ENCODE data around the gene SDC1. TPM values are rescaled to one million over a fixed set of nuclear protein-coding genes. Genes with fewer than 3 reads are reported as not detected.

SDC1 gene
- total RNA-seq, 2 experiments from 2014 or later = 0.10 TPM; not detected in 1

DNA sequence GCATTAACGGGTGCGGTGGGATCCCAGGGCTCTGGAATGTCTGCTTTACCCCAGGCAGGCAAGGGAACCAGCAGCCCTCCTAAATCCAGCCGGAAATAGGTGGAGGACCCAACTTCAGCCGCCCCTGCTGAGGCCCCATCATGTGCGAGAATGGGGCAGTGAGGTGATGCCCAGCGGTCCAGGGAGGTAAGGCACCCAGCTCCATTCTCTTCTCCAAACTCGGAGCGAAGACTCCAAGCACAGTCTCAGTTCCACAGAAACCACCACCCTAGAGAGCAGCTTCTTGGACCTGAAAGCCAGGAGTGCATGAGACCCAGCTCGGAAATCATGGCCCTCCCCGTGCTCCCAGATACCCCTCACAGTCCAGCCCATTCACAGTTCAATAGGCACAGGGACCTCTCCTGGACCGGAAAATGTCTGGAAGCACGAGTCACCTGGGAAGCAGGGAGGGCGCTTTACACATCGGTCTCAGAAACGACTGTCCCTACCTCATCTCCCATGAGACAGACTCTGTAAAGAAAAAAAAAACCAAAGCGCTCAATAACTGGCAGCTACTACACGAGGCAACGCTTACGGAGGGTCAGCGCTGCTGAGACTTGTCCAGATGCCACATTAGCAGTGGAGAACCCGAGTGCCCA is 2.0 kb downstream of the SDC1 start:
- intact Hi-C loops (cut with micrococcal nuclease; ENCODE audit: unreplicated experiment) = loop anchor here (10.0 kb wide), 1 partner anchor 88 kb away; no protein-coding TSS in a partner anchor
- Histone ChIP-seq H3K27ac (ENCODE audit: low read depth, low read length, poor library complexity, severe bottlenecking) (no peak overlapping the region), H3K4me1 (ENCODE audit: insufficient read depth, low read length, poor library complexity, severe bottlenecking) (peaks cover 6% of the 10 kb centered on the region)

GRCh38 chr2:20222014-20222768 is 2.7 kb downstream of the SDC1 start:
- BruUV-seq (replicated peaks) = no TSS peak
- POLR2A ChIA-PET = no interaction called here

More for the DNA sequence above, 2.0 kb downstream of the SDC1 start:
- no TSS peak for BruUV-seq (replicated peaks)
- TF ChIP-seq EZH2phosphoT487 (IDR thresholded peaks at IDR 0.05; ENCODE audit: borderline replicate concordance, low read depth, low read length) (no peak), CTCF (conservative IDR thresholded peaks at IDR 0.05; ENCODE audit: low read length) (no peak)
- no peak overlapping the region for H3K4me2 ChIP-seq (ENCODE audit: low read length)
- no peaks in the 10 kb centered on the region for H3K9me3 ChIP-seq (ENCODE audit: low read length)
- no peaks in the 10 kb centered on the region for H4K20me1 ChIP-seq (ENCODE audit: insufficient read depth, low read length)
- H2AFZ ChIP-seq (ENCODE audit: low read length) = no peak overlapping the region
- CTCF ChIA-PET (ENCODE audit: unreplicated experiment) = no interaction called here
- H3K79me2 ChIP-seq (ENCODE audit: insufficient read depth, low read depth, low read length) = no peaks in the 10 kb centered on the region
- no peaks in the 10 kb centered on the region for H3K9me2 ChIP-seq (ENCODE audit: insufficient read depth, low read length)
- H3K36me3 ChIP-seq (ENCODE audit: insufficient read depth, low read length) = no peaks in the 10 kb centered on the region
- DNase-seq (ENCODE audit: low spot score) = no peak
- POLR2A ChIA-PET = no interaction called here
- H3K4me3 ChIP-seq (ENCODE audit: low read depth, low read length, poor library complexity, severe bottlenecking) = no peak overlapping the region

More at GRCh38 chr2:20222014-20222768, 2.7 kb downstream of the SDC1 start:
- Histone ChIP-seq H3K27ac (ENCODE audit: low read depth, low read length, poor library complexity, severe bottlenecking) (no peak overlapping the region), H3K36me3 (ENCODE audit: insufficient read depth, low read length) (no peaks in the 10 kb centered on the region), H3K9me3 (ENCODE audit: low read length) (no peaks in the 10 kb centered on the region), H3K9me2 (ENCODE audit: insufficient read depth, low read length) (no peaks in the 10 kb centered on the region), H4K20me1 (ENCODE audit: insufficient read depth, low read length) (no peaks in the 10 kb centered on the region), H3K4me2 (ENCODE audit: low read length) (no peak overlapping the region), H3K79me2 (ENCODE audit: insufficient read depth, low read depth, low read length) (no peaks in the 10 kb centered on the region), H2AFZ (ENCODE audit: low read length) (no peak overlapping the region), H3K4me1 (ENCODE audit: insufficient read depth, low read length, poor library complexity, severe bottlenecking) (peaks cover 6% of the 10 kb centered on the region), H3K4me3 (ENCODE audit: low read depth, low read length, poor library complexity, severe bottlenecking) (no peak overlapping the region)
- CTCF ChIA-PET (ENCODE audit: unreplicated experiment) = interaction anchor here (0.6 kb wide), 1 partner anchor 26 kb away, joined by 3 read pairs; no protein-coding TSS in a partner anchor
- intact Hi-C loops (cut with micrococcal nuclease; ENCODE audit: unreplicated experiment) = loop anchor here (10.0 kb wide), 1 partner anchor 87 kb away; no protein-coding TSS in a partner anchor
- DNase-seq (ENCODE audit: low spot score) = no peak
- no peak for TF ChIP-seq CTCF (conservative IDR thresholded peaks at IDR 0.05; ENCODE audit: low read length)
- no peak for TF ChIP-seq EZH2phosphoT487 (IDR thresholded peaks at IDR 0.05; ENCODE audit: borderline replicate concordance, low read depth, low read length)
